Jurkat, Clone E6-1 (cell line): ENCODE data around the gene RECQL5.
A peak's percentile ranks its signal among the peaks of the same experiment; 100 is the strongest.

Experiments
- DNase-seq: peaks from one replicate; pipeline ENCODE4 v3.0.0-alpha.2; 2011; ENCODE audit warnings: low read depth, low spot score
- H3K4me3 ChIP-seq: 2 replicates; pipeline ENCODE4 v1.5.1; 2011; ENCODE audit warnings: mild to moderate bottlenecking, low read length, control low read depth, moderate library complexity

Gene RECQL5

GRCh38 chr17:75637551-75637950 is 29.4 kb downstream of the RECQL5 start:
- H3K4me3 ChIP-seq: no peak overlapping the region
- DNase-seq: no peak

DNA sequence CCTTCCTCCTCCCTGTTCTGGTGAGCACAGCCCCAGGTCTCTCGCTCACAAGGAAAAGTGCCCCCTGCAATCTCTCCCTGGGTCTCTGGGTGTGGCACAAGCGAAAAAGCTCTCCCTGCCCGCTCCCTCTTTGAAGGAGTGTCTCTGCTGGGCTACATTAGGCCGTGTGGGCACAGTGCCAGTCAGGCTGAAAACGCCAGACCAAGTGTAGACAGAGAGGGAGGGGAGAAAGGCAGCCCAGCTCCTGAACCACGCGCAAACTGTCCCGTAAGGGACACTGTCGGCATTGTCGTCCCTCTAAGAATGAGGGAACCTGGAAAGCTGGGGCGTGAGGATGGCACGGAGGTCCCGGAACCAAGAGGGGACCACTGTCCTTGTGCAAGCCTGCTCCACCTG is 29.8 kb downstream of the RECQL5 start:
- H3K4me3 ChIP-seq: no peak overlapping the region
- DNase-seq: no peak

DNA sequence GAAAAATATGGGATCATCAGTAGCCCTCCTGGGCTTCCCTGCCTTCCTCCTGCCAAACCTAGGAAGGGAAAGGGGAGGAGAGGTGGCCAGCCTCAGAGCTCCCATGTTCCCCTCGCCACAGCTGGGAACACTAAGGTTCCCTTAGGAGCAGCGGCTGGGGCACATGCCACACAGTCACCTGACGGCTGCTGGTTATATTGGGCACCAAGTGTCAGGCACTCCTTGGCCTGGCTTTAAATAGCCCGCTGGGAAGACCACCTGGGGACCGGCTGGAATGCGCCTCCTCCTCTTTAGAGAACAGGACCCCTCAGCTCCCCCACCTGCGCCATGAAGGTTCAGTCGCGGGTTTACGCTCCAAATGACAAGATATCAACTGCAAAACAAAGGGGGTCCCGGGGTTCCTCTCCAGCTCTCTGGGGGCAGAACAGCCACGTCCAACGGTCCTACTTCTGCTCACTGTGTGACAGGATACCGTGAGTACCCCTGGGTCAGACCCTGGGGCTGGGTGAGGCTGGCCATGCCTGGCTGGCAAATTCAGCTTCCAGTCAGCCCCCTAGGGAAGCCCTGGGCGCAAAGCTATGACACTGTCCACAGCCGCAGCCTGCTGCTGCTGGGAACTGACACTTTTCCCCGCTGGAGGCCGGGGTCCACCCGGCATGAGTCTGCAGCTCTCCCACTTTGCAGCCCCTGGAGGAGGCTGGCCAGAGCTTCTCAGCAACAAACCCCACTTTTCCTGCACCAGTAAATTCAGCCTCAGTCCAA is 30.4 kb downstream of the RECQL5 start:
- no peak for DNase-seq
- H3K4me3 ChIP-seq: no peak overlapping the region

DNA sequence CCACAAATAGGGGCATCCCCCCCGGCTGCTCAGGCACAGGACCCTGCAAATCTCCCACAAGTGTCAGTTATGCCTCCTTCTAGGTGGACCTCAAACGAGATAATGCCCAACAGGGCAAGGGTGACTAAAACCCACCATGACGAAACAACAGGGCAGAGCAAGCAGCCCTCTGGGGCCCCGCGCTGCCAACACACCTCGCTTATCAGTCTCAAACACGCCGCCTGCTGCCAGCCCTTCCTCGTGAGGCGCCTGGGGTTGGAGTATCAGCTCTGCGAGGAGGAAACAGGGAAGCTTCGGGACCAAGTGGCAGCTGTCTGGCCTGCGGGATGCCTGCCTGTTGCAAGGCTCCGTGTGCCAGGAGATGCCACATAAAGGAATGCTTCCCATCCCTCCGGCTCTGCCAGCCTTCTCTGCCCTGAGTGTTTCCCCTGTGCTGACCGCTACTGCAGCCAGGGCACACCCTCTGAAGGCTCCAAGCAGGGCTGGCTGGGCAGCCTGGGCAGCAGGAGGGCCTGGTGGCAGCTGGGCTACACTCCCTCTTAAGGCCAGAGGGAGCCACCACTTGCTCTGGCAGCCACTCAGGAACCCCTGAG is 31.2 kb downstream of the RECQL5 start:
- no peak for DNase-seq
- H3K4me3 ChIP-seq: no peak overlapping the region

GRCh38 chr17:75634754-75635609 is 32.0 kb downstream of the RECQL5 start:
- no peak for DNase-seq
- no peak overlapping the region for H3K4me3 ChIP-seq

DNA sequence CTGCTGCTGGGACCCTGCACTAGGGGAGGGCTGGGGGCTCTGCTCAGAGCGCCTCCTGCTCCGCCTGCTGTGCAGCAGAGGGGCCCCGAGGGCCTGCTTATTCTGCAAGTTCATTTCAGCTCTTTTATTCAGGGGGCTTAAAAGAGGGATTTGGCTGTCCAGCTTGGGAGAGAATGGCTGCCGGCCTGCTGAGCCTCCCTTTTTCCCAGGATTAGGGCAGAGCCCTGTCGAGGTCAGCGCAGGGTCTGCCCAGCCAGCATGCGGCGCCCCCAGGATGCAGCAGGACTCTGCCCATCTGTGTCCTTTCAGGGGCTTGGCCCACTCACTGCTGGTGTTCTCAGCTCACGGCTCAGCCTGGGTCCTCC is 32.6 kb downstream of the RECQL5 start:
- no peak overlapping the region for H3K4me3 ChIP-seq
- no peak for DNase-seq

DNA sequence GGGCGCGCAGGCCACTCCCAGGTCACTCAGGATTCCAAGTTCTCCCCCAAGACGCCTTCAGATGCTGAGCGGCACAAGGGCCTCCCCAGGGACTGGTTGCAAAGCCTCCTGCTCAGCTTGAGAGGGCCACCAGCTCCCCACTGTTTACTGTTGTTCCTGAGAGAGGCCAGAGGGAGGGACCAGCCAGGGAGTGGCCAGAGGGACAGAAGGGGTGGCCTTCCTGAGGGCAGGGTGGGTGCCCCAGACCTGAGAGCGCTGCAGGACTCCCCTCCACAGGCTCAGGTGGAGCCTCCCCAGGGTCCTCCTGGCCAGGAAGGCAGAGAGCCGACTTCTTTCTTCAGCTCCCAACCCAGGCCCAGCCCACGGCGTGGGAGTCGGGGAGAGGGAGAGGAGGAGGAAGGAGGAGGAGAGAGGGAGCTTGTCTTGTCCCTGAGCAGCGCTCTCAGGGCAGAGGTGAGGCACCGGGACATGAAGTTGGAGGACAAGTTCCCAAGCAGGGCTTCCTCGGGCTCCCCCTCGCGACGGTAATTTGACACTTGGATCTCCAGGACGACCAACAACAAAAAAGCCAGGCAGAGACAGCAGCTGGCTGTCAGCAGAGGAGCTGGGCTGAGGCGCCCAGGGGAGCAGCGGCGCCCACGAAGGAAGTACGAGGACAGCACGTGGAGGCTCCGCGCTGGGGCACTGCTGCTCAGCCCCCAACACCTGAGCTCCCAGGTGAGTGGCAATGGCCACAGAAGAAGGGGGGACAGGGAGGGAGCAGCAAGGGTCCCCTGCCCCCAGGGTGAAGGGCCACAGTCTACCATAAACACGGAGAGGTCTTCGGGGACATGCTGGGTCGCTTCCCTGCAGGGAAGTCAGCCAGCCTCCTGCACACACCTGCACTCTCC is 33.2 kb downstream of the RECQL5 start:
- DNase-seq: peak; percentile 30
- no peak overlapping the region for H3K4me3 ChIP-seq

- peak; percentile 59 for DNase-seq
- H3K4me3 ChIP-seq: no peak within 1 kb of the TSS
Measured at GRCh38 chr17:75632863-75633485, 34.0 kb downstream of the RECQL5 start, which contains the start of gene SMIM5. SMIM5 (plus strand) TSS chr17:75633434; CDS start chr17:75640202, 6,768 bp downstream.

DNA sequence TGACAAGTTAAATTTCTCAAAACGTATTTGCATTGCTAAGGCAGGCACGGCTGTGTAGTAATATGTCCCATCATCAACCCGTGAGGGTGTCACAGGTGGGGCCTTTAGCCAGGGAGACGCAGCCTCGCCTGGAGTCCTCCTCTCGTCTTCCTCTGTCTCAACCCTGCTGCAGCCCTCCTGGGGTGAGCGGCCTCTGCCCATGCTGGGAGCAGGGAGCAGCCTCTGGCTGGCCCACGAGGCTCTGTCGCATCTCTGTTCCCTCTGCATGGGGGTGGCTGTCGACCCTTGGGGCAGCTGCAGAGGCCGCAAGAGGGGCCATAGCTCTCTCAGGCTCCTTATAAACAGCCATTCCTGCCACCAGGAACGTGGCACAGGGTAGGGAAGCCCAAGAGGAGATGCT is 34.5 kb downstream of the RECQL5 start:
- DNase-seq: no peak
- H3K4me3 ChIP-seq: no peak overlapping the region

DNA sequence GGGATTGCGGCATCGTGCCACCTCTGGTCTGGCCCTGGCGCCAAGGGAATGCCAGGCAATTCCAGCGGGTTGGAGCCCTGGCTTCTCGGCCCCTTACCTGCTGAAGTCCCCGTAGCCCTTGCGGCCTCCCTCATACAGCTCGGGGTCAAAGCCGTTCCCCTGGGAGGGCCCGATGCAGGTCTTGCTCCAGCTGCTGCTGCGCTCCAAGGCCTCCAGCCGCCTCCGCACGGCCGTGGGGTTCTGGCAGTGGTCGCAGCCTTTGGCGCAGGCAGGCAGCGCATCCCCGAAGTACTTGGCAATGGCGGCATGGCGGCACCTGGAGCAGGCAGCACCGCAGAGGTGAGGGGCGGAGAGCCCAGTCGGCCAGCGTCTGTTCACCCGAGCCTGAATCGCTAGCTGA is 35.6 kb downstream of the RECQL5 start:
- no peak overlapping the region for H3K4me3 ChIP-seq
- no peak for DNase-seq

DNA sequence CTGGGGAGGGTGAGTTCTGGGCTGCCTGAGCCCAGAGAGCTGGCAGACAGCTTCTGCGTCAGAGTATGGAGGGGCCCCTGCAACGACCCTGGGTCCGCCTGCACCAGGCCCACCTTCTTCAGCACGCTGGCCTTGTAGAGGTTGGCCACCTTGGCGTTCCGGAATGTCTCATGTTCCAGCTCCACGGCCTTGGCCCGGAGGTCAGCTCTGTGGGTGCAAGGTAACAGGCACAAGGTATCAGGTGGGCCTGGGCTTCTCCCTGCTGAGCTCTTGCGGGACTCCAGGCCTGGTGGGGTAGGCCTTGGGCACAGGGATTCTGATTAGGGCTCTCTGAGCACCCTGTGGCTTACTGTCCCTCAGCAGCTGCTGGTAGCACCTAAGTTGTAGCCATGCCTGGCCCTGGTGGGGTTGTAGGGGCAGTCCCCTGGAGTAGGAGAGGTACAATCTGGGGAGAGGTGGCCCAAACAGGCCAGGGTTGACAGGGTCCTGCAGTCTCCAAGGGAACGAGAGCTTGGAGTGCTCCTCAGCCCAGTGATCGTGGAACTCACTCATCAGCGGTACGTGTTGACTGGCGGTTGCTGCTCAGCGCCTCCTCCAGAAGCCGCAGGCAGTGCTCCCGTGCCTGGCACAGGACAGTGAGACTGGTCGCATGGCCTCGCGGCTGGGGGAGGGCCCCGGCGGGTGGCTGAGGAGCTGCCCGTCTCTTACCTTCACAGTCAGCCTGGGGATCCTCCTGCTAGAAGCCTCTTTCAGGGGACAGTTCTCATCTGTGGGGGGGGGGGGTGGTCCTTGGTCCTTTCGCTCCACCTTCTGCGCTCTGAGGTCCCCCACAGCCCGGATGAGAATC is 36.7 kb downstream of the RECQL5 start:
- no peak overlapping the region for H3K4me3 ChIP-seq
- no peak for DNase-seq

GRCh38 chr17:75629157-75629556 is 37.8 kb downstream of the RECQL5 start:
- H3K4me3 ChIP-seq: no peak overlapping the region
- DNase-seq: no peak

DNA sequence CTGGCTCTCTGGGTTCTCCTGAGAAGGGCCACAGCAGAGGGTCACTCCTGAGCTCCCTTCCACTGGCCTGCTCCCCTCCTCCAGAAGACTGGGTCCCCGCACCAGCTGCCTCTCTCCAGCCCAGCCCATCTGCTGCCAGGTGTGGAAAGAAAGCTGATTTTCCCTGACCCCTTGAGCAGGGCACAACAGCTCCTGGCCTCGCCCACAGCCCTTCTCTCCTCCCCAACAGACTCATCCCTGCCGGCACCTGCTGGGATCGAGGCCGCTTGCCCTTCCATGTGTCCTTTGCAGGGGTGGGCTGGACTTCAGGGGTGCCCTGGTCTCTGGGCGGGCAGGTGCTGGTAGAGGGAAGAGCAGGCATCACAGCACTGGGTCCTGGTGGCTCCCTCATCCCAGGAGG is 38.5 kb downstream of the RECQL5 start:
- no peak overlapping the region for H3K4me3 ChIP-seq
- no peak for DNase-seq

GRCh38 chr17:75627094-75627493 is 39.9 kb downstream of the RECQL5 start:
- H3K4me3 ChIP-seq: no peak overlapping the region

GRCh38 chr17:75626496-75627038 is 40.4 kb downstream of the RECQL5 start:
- no peak for DNase-seq
- H3K4me3 ChIP-seq: no peak overlapping the region

More at GRCh38 chr17:75627094-75627493, 39.9 kb downstream of the RECQL5 start:
- no peak for DNase-seq

DNA sequence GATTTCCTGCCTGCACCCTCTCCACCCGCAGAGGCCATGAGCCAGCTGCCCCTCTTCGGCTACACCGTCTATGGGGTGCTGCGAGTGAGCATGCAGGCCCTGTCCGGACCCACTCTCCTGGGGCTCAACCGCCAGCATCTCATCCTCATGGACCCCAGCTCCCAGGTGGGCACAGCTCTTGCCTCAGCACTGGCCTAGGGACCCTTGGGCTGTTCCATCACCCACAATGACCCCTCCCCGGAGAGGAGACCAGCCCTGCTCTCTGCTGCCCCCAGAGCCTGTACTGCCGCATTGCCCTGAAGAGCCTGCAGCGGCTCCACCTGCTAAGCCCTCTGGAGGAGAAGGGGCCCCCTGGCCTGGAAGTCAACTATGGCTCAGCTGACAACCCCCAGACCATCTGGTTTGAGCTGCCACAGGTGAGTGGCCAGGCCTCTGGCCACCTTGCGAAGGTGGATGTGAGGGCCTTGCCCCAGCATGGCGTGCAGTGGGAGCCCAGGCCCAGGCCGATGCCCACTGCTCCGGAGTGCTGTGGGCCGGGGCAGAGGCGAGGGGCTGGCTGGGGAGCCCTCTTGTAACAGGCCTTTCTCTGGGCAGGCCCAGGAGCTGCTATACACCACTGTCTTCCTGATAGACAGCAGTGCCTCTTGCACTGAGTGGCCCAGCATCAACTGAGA is 41.0 kb downstream of the RECQL5 start:
- no peak overlapping the region for H3K4me3 ChIP-seq
- DNase-seq: no peak

- no peak for DNase-seq
- H3K4me3 ChIP-seq: no peak overlapping the region
Measured at GRCh38 chr17:75624714-75625345, 42.1 kb downstream of the RECQL5 start.
